Bronchial epithelial cell (primary cell): Measurements from ENCODE around the gene NLN. TPM values are rescaled to one million over a fixed set of nuclear protein-coding genes. Genes with fewer than 3 reads are reported as not detected.

Experiments
- DNase-seq: peaks from one replicate; pipeline ENCODE4 v3.0.0-alpha.2; 2010; ENCODE audit warnings: low read depth
- FAIRE-seq: peaks from 2 replicates; lab custom pipeline; 2011; peaks lifted over from hg19 to GRCh38; lab: Jason Lieb, UNC
- H3K27me3 ChIP-seq: 2 replicates; pipeline ENCODE4 v1.5.1; 2011; ENCODE audit warnings: low read length; ENCODE audit not compliant: control insufficient read depth, insufficient read depth
- H3K36me3 ChIP-seq: 2 replicates; pipeline ENCODE4 v1.5.1; 2011; ENCODE audit warnings: low read length; ENCODE audit not compliant: control insufficient read depth, insufficient read depth
- H3K4me3 ChIP-seq: 2 replicates; pipeline ENCODE4 v1.5.1; 2011; ENCODE audit warnings: mild to moderate bottlenecking, low read depth, low read length, control low read depth
- CTCF ChIP-seq: IDR thresholded peaks from 2 replicates; pipeline ENCODE4 v1.5.1; 2011; ENCODE audit warnings: mild to moderate bottlenecking, moderate library complexity, low read length, control low read depth, inconsistent platforms; ENCODE audit not compliant: insufficient read depth, severe bottlenecking
- total RNA-seq: library from RNA; depleted of rRNA; stranded (reverse); fragments of >200 nt; gene quantifications from 2 replicates; pipeline ENCODE4 v1.2.1, GENCODE V29; 2014

NLN gene
- total RNA-seq, 1 donor from 2014 or later, result 40.3 TPM

- FAIRE-seq, result no peak
- no peak for DNase-seq
- Histone ChIP-seq H3K27me3 (no peaks in the 10 kb centered on the region), H3K4me3 (no peak overlapping the region), H3K36me3 (peaks cover 3% of the 10 kb centered on the region)
- no peak for TF ChIP-seq CTCF
Measured at GRCh38 chr5:65707663-65708062, 14.3 kb upstream of the NLN start.

- no peaks in the 10 kb centered on the region for H3K27me3 ChIP-seq
- FAIRE-seq, result no peak
- DNase-seq, result no peak
- no peak overlapping the region for H3K4me3 ChIP-seq
- TF ChIP-seq CTCF, result no peak
- peaks cover 3% of the 10 kb centered on the region for H3K36me3 ChIP-seq
Measured at GRCh38 chr5:65708145-65708544, 13.9 kb upstream of the NLN start.

GRCh38 chr5:65718576-65719310, 3.3 kb upstream of the NLN start:
- FAIRE-seq, result no peak
- TF ChIP-seq CTCF, result no peak
- no peaks in the 10 kb centered on the region for H3K27me3 ChIP-seq

DNA sequence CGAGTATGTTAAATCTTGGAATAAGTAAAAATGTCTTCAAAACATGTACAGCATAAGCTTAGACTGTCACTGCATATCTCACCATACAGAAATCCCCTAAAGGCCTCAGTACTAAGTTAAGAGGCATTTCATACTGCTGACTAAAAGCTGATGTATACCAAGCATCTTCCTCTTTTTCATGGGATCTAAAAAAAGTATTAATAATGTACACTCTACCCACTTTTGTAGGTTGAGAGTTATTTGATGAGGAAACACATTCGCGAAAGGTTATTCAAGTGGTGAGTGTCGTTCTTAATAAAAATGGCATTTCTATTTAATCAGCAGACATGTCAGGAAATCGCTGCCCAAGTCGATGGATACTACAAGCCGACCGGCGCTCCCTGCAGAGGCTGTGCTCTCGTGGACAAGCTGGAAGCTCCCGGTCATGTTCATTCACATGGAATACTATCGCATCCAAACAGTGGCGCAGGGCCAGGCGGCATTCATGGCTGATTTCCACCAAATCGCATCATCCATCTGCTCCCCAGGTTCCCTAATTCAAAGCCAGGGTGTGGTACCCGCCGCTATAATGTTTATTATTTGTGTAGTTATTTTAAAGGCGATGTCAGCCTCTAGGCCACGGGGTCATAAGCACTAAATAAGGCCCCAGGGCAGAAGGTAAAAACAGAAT, 820 bp upstream of the NLN start:
- Histone ChIP-seq H3K27me3 (no peaks in the 10 kb centered on the region), H3K36me3 (no peaks in the 10 kb centered on the region), H3K4me3 (peak overlapping the region; percentile 97)
- DNase-seq, result peak; percentile 57
- TF ChIP-seq CTCF, result no peak
- no peak for FAIRE-seq

More at GRCh38 chr5:65718576-65719310, 3.3 kb upstream of the NLN start:
- DNase-seq, result no peak
- Histone ChIP-seq H3K4me3 (no peak overlapping the region), H3K36me3 (no peaks in the 10 kb centered on the region)

DNA sequence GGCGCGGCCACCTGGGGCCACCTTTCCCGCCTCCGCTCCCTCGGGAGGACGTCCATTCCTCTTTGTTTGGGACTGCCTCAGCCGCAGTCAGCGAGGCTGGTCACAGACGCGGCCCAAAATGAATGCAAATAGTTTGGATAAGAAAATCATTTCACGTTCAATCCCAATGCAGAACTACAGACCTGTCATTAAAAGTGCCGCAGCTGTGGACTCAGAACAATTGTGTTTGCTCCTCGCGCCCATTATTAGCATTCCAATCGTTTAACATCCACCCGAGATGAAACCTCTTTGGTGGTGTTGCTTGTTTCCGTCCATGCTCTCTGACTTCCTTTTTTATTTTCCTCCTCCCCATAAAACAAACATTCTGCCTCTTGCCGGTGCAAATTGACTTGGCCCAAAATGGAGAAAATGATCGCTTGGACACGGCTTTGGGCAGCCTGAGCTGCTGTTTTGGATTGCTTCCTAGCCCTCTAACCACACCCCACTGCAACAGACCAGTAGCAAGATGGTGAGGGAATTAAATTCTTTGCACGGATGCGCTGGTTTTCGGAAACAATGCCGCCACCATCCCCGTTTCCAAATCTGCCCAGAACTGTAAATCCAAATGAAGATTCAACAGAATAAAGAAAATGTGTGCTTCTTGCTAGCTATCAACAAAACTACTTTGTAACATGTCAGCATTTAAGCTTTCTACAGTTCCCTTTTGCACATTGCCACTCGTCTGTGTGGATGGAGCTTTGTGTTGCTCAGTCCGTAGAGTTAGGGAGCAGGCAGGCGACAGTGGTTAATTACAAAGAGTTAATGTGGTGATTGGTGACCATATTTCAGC, 784 bp downstream of the NLN start:
- no peak for TF ChIP-seq CTCF
- FAIRE-seq (no peak), DNase-seq (peak; percentile 53)
- no peaks in the 10 kb centered on the region for H3K27me3 ChIP-seq
- peak overlapping the region; percentile 97 for H3K4me3 ChIP-seq
- no peaks in the 10 kb centered on the region for H3K36me3 ChIP-seq
